Measurements from ENCODE around the gene DGKH. TPM values are rescaled to one million over a fixed set of nuclear protein-coding genes. Genes with fewer than 3 reads are reported as not detected.
"Not testable (repeated sequence)": the region's sequence is repeated elsewhere in the genome, so short reads cannot be mapped to it uniquely, and the experiment has no call there.

DGKH gene
- total and polyA plus RNA-seq, 7 donors, result 0.42 to 4.6 (median 2.1) TPM

- Histone ChIP-seq H3K4me3 (no peak overlapping the region), H3K4me1 (no peaks in the 10 kb centered on the region), H3K27me3 (ENCODE audit: insufficient read depth in 3 of 3, low read length in 2 of 3) (no peaks in the 10 kb centered on the region), H3K9me3 (no peaks in the 10 kb centered on the region), H3K36me3 (ENCODE audit: insufficient read depth in 1 of 2, low read depth in 1 of 2) (peaks cover 0 to 10% of the 10 kb centered on the region in 2 donors), H3K27ac (no peak overlapping the region)
- ATAC-seq (no peak), DNase-seq (no peak)
- no peak for TF ChIP-seq CTCF (IDR thresholded peaks at IDR 0.05)
- intact Hi-C loops (cut with DNase I), result no loop called here
- 89 to 90% (median 90%) methylated on average over 3 of the region's 3 CpGs for WGBS, 3 donors
Measured at GRCh38 chr13:42155251-42155650, 106.8 kb downstream of the DGKH start.

- H3K36me3 ChIP-seq (ENCODE audit: insufficient read depth in 1 of 2, low read depth in 1 of 2), result peaks cover 0 to 18% of the 10 kb centered on the region in 2 donors
- ATAC-seq; intact Hi-C loops (cut with DNase I): not testable (repeated sequence)
Measured at GRCh38 chr13:42163338-42163737, 114.9 kb downstream of the DGKH start.

GRCh38 chr13:42163910-42164309 lies 115.5 kb downstream of the DGKH start:
- H3K27me3 ChIP-seq (ENCODE audit: insufficient read depth in 3 of 3, low read length in 2 of 3); H3K4me1 ChIP-seq; DNase-seq; ATAC-seq; intact Hi-C loops (cut with DNase I); H3K4me3 ChIP-seq; H3K27ac ChIP-seq; H3K9me3 ChIP-seq: not testable (repeated sequence)
- H3K36me3 ChIP-seq (ENCODE audit: insufficient read depth in 1 of 2, low read depth in 1 of 2), result peaks cover 2 to 23% of the 10 kb centered on the region in 2 donors

More at GRCh38 chr13:42163338-42163737, 114.9 kb downstream of the DGKH start:
- H3K27me3 ChIP-seq (ENCODE audit: insufficient read depth in 3 of 3, low read length in 2 of 3); H3K9me3 ChIP-seq; H3K4me1 ChIP-seq; H3K27ac ChIP-seq; H3K4me3 ChIP-seq; DNase-seq: not testable (repeated sequence)
- WGBS, 3 donors, result 74 to 100% (median 82%) methylated on average over 1 of the region's 2 CpGs

GRCh38 chr13:42164557-42165125 lies 116.2 kb downstream of the DGKH start:
- ATAC-seq, result no peak
- peaks cover 2 to 19% of the 10 kb centered on the region in 2 donors for H3K36me3 ChIP-seq (ENCODE audit: insufficient read depth in 1 of 2, low read depth in 1 of 2)
- TF ChIP-seq CTCF (IDR thresholded peaks at IDR 0.05), result no peak
- intact Hi-C loops (cut with DNase I), result no loop called here
- H3K9me3 ChIP-seq, result no peaks in the 10 kb centered on the region
- H3K27me3 ChIP-seq (ENCODE audit: insufficient read depth in 3 of 3, low read length in 2 of 3), result no peaks in the 10 kb centered on the region
- WGBS, 3 donors, result 86 to 96% (median 95%) methylated on average over 3 of the region's 3 CpGs
- DNase-seq, result no peak
- no peak overlapping the region for H3K27ac ChIP-seq
- no peak overlapping the region for H3K4me3 ChIP-seq
- H3K4me1 ChIP-seq, result no peaks in the 10 kb centered on the region

- Histone ChIP-seq H3K4me3 (no peak overlapping the region), H3K27me3 (ENCODE audit: insufficient read depth in 3 of 3, low read length in 2 of 3) (no peaks in the 10 kb centered on the region), H3K27ac (no peak overlapping the region), H3K9me3 (no peaks in the 10 kb centered on the region), H3K36me3 (ENCODE audit: insufficient read depth in 1 of 2, low read depth in 1 of 2) (peaks cover 2 to 11% of the 10 kb centered on the region in 2 donors), H3K4me1 (no peaks in the 10 kb centered on the region)
- TF ChIP-seq CTCF (IDR thresholded peaks at IDR 0.05), result no peak
- WGBS, 3 donors, result 82 to 90% (median 87%) methylated on average over 4 of the region's 4 CpGs
- DNase-seq (no peak), ATAC-seq (no peak)
- intact Hi-C loops (cut with DNase I), result no loop called here
Measured at GRCh38 chr13:42168496-42168895, 120.0 kb downstream of the DGKH start.

- no peak for TF ChIP-seq CTCF (IDR thresholded peaks at IDR 0.05)
- Histone ChIP-seq H3K4me3 (no peak overlapping the region), H3K27ac (no peak overlapping the region), H3K9me3 (no peaks in the 10 kb centered on the region), H3K36me3 (ENCODE audit: insufficient read depth in 1 of 2, low read depth in 1 of 2) (peaks cover 2 to 11% of the 10 kb centered on the region in 2 donors), H3K27me3 (ENCODE audit: insufficient read depth in 3 of 3, low read length in 2 of 3) (no peaks in the 10 kb centered on the region), H3K4me1 (no peaks in the 10 kb centered on the region)
- no peak for DNase-seq
- WGBS, 3 donors, result 74 to 80% (median 78%) methylated on average over 5 of the region's 5 CpGs
- intact Hi-C loops (cut with DNase I), result no loop called here
- no peak for ATAC-seq
Measured at GRCh38 chr13:42170029-42170428, 121.6 kb downstream of the DGKH start.

Measured in psoas muscle (tissue), 8 donors.